H9 (cell line): ENCODE data around the gene CEMIP2. TPM values are rescaled to one million over a fixed set of nuclear protein-coding genes. Genes with fewer than 3 reads are reported as not detected.

Source experiments
- DNase-seq: peaks from one replicate; pipeline ENCODE4 v3.0.0-alpha.2; 2017
- H2AFZ ChIP-seq: one replicate; pipeline ENCODE4 v1.6.1; 2013; ENCODE audit warnings: mild to moderate bottlenecking, low read length, control low read depth, moderate library complexity
- H2AK5ac ChIP-seq: 2 replicates; pipeline ENCODE4 v1.6.1; 2013; ENCODE audit warnings: low read length, control low read depth, mixed read lengths; ENCODE audit not compliant: insufficient read length
- H2BK120ac ChIP-seq: one replicate; pipeline ENCODE4 v1.6.1; 2013; ENCODE audit warnings: low read depth, mild to moderate bottlenecking, low read length, control low read depth, inconsistent platforms; ENCODE audit not compliant: poor library complexity, severe bottlenecking
- H2BK12ac ChIP-seq: 2 replicates; pipeline ENCODE4 v1.6.1; 2013; ENCODE audit warnings: low read length, control low read depth, mixed read lengths, low read depth; ENCODE audit not compliant: insufficient read length
- H2BK15ac ChIP-seq: 2 replicates; pipeline ENCODE4 v1.6.1; 2013; ENCODE audit warnings: low read depth, low read length, control low read depth
- H2BK20ac ChIP-seq: one replicate; pipeline ENCODE4 v1.6.1; 2013; ENCODE audit warnings: low read depth, mild to moderate bottlenecking, low read length, control low read depth, inconsistent platforms; ENCODE audit not compliant: poor library complexity, severe bottlenecking
- H2BK5ac ChIP-seq: 2 replicates; pipeline ENCODE4 v1.6.1; 2013; ENCODE audit warnings: low read length, control low read depth, mixed read lengths; ENCODE audit not compliant: insufficient read length
- H3K14ac ChIP-seq: 2 replicates; pipeline ENCODE4 v1.6.1; 2013; ENCODE audit warnings: low read length, control low read depth; ENCODE audit not compliant: insufficient read depth
- H3K18ac ChIP-seq: 2 replicates; pipeline ENCODE4 v1.6.1; 2013; ENCODE audit warnings: low read depth, mild to moderate bottlenecking, mixed read lengths, low read length, control low read depth; ENCODE audit not compliant: insufficient read length
- H3K23ac ChIP-seq: 2 replicates; pipeline ENCODE4 v1.6.1; 2013; ENCODE audit warnings: low read length, control low read depth, mixed read lengths, low read depth; ENCODE audit not compliant: insufficient read length
- H3K23me2 ChIP-seq: 2 replicates; pipeline ENCODE4 v1.6.1; 2013; ENCODE audit warnings: low read depth, mild to moderate bottlenecking, mixed read lengths, low read length, control low read depth; ENCODE audit not compliant: insufficient read length, poor library complexity, severe bottlenecking
- H3K27ac ChIP-seq: 2 replicates; pipeline ENCODE4 v1.5.1; 2013; ENCODE audit warnings: low read length, control low read depth, mixed read lengths, low read depth; ENCODE audit not compliant: insufficient read length
- H3K27me3 ChIP-seq: 2 replicates; pipeline ENCODE4 v1.6.1; 2013; ENCODE audit warnings: low read length, control low read depth, inconsistent platforms; ENCODE audit not compliant: insufficient read depth
- H3K4ac ChIP-seq: 2 replicates; pipeline ENCODE4 v1.6.1; 2013; ENCODE audit warnings: low read depth, mild to moderate bottlenecking, control low read depth, inconsistent platforms, low read length, moderate library complexity
- H3K4me1 ChIP-seq: 2 replicates; pipeline ENCODE4 v1.6.1; 2013; ENCODE audit warnings: low read length, control low read depth, inconsistent platforms; ENCODE audit not compliant: insufficient read depth
- H3K4me2 ChIP-seq: 2 replicates; pipeline ENCODE4 v1.6.1; 2013; ENCODE audit warnings: low read length, control low read depth, mixed read lengths; ENCODE audit not compliant: insufficient read length, insufficient read depth
- H3K56ac ChIP-seq: 2 replicates; pipeline ENCODE4 v1.6.1; 2013; ENCODE audit warnings: low read depth, mild to moderate bottlenecking, mixed read lengths, low read length, control low read depth; ENCODE audit not compliant: insufficient read length
- H3K79me1 ChIP-seq: 2 replicates; pipeline ENCODE4 v1.6.1; 2013; ENCODE audit warnings: low read depth, mild to moderate bottlenecking, moderate library complexity, low read length, control low read depth, inconsistent platforms; ENCODE audit not compliant: insufficient read depth, poor library complexity, severe bottlenecking
- H3K79me2 ChIP-seq: 2 replicates; pipeline ENCODE4 v1.6.1; 2013; ENCODE audit warnings: low read length, control low read depth, inconsistent platforms; ENCODE audit not compliant: insufficient read depth
- H3K9ac ChIP-seq: 2 replicates; pipeline ENCODE4 v1.6.1; 2013; ENCODE audit warnings: low read length, control low read depth, mixed read lengths; ENCODE audit not compliant: insufficient read length; ENCODE audit errors: extremely low read depth
- H3K9me3 ChIP-seq: one replicate; pipeline ENCODE4 v1.6.1; 2013; ENCODE audit warnings: low read depth, low read length, inconsistent platforms; ENCODE audit not compliant: control insufficient read depth
- H3T11ph ChIP-seq: one replicate; pipeline ENCODE4 v1.6.1; 2013; ENCODE audit warnings: mild to moderate bottlenecking, low read length, control low read depth, inconsistent platforms
- H4K20me1 ChIP-seq: one replicate; pipeline ENCODE4 v1.6.1; 2013; ENCODE audit not compliant: control insufficient read depth, insufficient read length, insufficient read depth
- H4K5ac ChIP-seq: 2 replicates; pipeline ENCODE4 v1.6.1; 2013; ENCODE audit warnings: low read depth, mild to moderate bottlenecking, mixed read lengths, low read length, control low read depth; ENCODE audit not compliant: insufficient read length
- H4K8ac ChIP-seq: replicated peaks from 2 replicates; pipeline ENCODE4 v1.6.1; 2013; ENCODE audit warnings: low read length, control low read depth, mixed read lengths, low read depth; ENCODE audit not compliant: insufficient read length
- H4K91ac ChIP-seq: 2 replicates; pipeline ENCODE4 v1.6.1; 2013; ENCODE audit warnings: low read depth, mild to moderate bottlenecking, moderate library complexity, mixed read lengths, low read length, control low read depth; ENCODE audit not compliant: insufficient read length
- H3K27ac Mint-ChIP-seq, 3 experiments: 2 replicates in 2 of 3; 3 replicates in 1 of 3; pipeline ENCODE4 v1.8.0; 2020 to 2021; ENCODE audit warnings: mixed read lengths in 3 of 3, mild to moderate bottlenecking in 1 of 3, moderate library complexity in 1 of 3
- H3K27me3 Mint-ChIP-seq: 2 replicates; pipeline ENCODE4 v1.8.0; 2021; ENCODE audit warnings: low read depth, mild to moderate bottlenecking, moderate library complexity, mixed read lengths
- H3K36me3 Mint-ChIP-seq, 3 experiments: 2 replicates in 2 of 3; 3 replicates in 1 of 3; pipeline ENCODE4 v1.8.0; 2020 to 2021; ENCODE audit warnings: low read depth in 3 of 3, mixed read lengths in 3 of 3; ENCODE audit not compliant: insufficient read depth in 1 of 3
- H3K4me1 Mint-ChIP-seq, 2 experiments: 2 replicates each; pipeline ENCODE4 v1.8.0; 2020; ENCODE audit warnings: mixed read lengths in 2 of 2
- H3K4me3 Mint-ChIP-seq, 2 experiments: 2 replicates in 1 of 2; 3 replicates in 1 of 2; pipeline ENCODE4 v1.8.0; 2020 to 2021; ENCODE audit warnings: mild to moderate bottlenecking in 2 of 2, mixed read lengths in 2 of 2, moderate library complexity in 1 of 2
- H3K9me3 Mint-ChIP-seq, 2 experiments: 2 replicates in 1 of 2; 3 replicates in 1 of 2; pipeline ENCODE4 v1.8.0; 2020; ENCODE audit warnings: mild to moderate bottlenecking in 2 of 2, mixed read lengths in 2 of 2, moderate library complexity in 1 of 2
- CTCF ChIP-seq: fragments of 200-600 bp; sonication (generic); conservative IDR thresholded peaks from 3 replicates; pipeline ENCODE4 v1.8.0; 2021; ENCODE audit warnings: antibody characterized with exemption, mild to moderate bottlenecking
- WGBS: extraction: QIAGEN DNeasy Blood & Tissue Kit; methylation state at CpG from one replicate; pipeline ENCODE4 v1.1.7; 2013; ENCODE audit warnings: missing lambda C conversion rate, low lambda C conversion rate, mixed read lengths; ENCODE audit not compliant: insufficient read length; ENCODE audit errors: extremely low coverage; 5-methylcytosine and 5-hydroxymethylcytosine counted together
- total RNA-seq: library from RNA; stranded (reverse); gene quantifications from 2 replicates; pipeline ENCODE4 v1.2.1, GENCODE V29; 2021

Gene CEMIP2
- total RNA-seq, 1 experiment from 2014 or later = 77.2 TPM

GRCh38 chr9:71671289-71671688 is 97.0 kb downstream of the CEMIP2 start:
- Histone ChIP-seq H4K5ac (no peak overlapping the region), H3K27ac (no peak overlapping the region), H3K4me2 (no peak overlapping the region), H3K4ac (no peak overlapping the region), H3K23ac (no peak overlapping the region), H3K23me2 (no peaks in the 10 kb centered on the region), H3K18ac (no peak overlapping the region), H2BK15ac (no peak overlapping the region), H4K8ac (no peak overlapping the region), H4K91ac (no peak overlapping the region), H3K79me1 (no peaks in the 10 kb centered on the region), H2BK120ac (no peak overlapping the region), H3K56ac (no peak overlapping the region), H3K27me3 (no peaks in the 10 kb centered on the region), H3K9me3 (no peaks in the 10 kb centered on the region), H3K14ac (no peak overlapping the region), H3T11ph (no peak overlapping the region), H2BK5ac (no peak overlapping the region), H2AK5ac (no peak overlapping the region), H3K79me2 (no peaks in the 10 kb centered on the region), H2BK20ac (no peak overlapping the region), H2AFZ (no peak overlapping the region), H2BK12ac (no peak overlapping the region), H3K4me1 (no peaks in the 10 kb centered on the region), H4K20me1 (no peaks in the 10 kb centered on the region), H3K9ac (no peak overlapping the region)
- no CpG with 5 or more reads among the region's 3 CpGs for WGBS
- H3K9me3 Mint-ChIP-seq = peaks cover 3 to 10% of the 10 kb centered on the region in 2 experiments; a peak in 2 of 5 replicates
- H3K4me1 Mint-ChIP-seq = peaks cover 16 to 19% of the 10 kb centered on the region in 2 experiments
- H3K4me3 Mint-ChIP-seq = no peak overlapping the region
- TF ChIP-seq CTCF = no peak
- H3K27me3 Mint-ChIP-seq = no peaks in the 10 kb centered on the region
- H3K27ac Mint-ChIP-seq = 0 out of 7 replicates have a peak overlapping the region, but pooled peaks of 1 of the 3 experiments have one; percentile 17
- DNase-seq = no peak
- H3K36me3 Mint-ChIP-seq = peaks cover 2 to 21% (median 10%) of the 10 kb centered on the region in 3 experiments; a peak in 5 of 7 replicates
